HEK293T (cell line): ENCODE data around the gene MYL7.

Experiments
- FOXA1 ChIP-seq: fragments of 450-650 bp; IDR thresholded peaks from 2 replicates; pipeline ENCODE4 v1.6.1; 2016; ENCODE audit warnings: mild to moderate bottlenecking
- FOXK2 ChIP-seq: fragments of 450-650 bp; IDR thresholded peaks from 2 replicates; pipeline ENCODE4 v1.6.1; 2016; ENCODE audit warnings: mild to moderate bottlenecking
- SUZ12 ChIP-seq: fragments of 450-650 bp; IDR thresholded peaks from 2 replicates; pipeline ENCODE4 v1.6.1; 2016; ENCODE audit warnings: mild to moderate bottlenecking

- TF ChIP-seq FOXK2 (no peak), SUZ12 (no peak), FOXA1 (no peak)
Measured at GRCh38 chr7:44107116-44107960, 33.8 kb downstream of the MYL7 start.
